K562 (cell line): ENCODE measurements around the gene NBEAL2. TPM values are rescaled to one million over a fixed set of nuclear protein-coding genes. Genes with fewer than 3 reads are reported as not detected.
A peak's percentile ranks its signal among the peaks of the same experiment; 100 is the strongest.

Experiments used
- ATAC-seq: fragments of 200-7000 bp; cut with Tn5 transposase; 3 replicates; pipeline ENCODE4 v1.9.1; 2020; ENCODE audit warnings: moderate library complexity
- BruUV-seq: library from RNA; stranded (reverse); fragments of 400-500 nt; replicated peaks from 2 replicates; lab custom pipeline; 2021; lab: Mats Ljungman, UMichigan
- CTCF ChIA-PET: fragments of 300-600 bp; formaldehyde crosslinking; extraction: SDS; loops from one replicate; lab custom pipeline; 2021; ENCODE audit warnings: low intra/inter-chr PET ratio; lab: Yijun Ruan, JAX
- POLR2A ChIA-PET: fragments of 300-600, 350-650 bp; sonication (Branson Sonifier 250); formaldehyde crosslinking; extraction: SDS; loops from one replicate; lab custom pipeline; 2021; ENCODE audit warnings: antibody characterized with exemption, inconsistent platforms; lab: Yijun Ruan, JAX
- DNase-seq, 4 experiments: peaks; one replicate each; pipeline versions ENCODE4 v3.0.0 to v3.0.0-alpha.2; 2011 to 2018; ENCODE audit warnings: low spot score in 3 of 4, mixed read lengths in 3 of 4; ENCODE audit errors: extremely low read depth in 1 of 4
- FAIRE-seq: peaks from 2 replicates; lab custom pipeline; 2011; peaks lifted over from hg19 to GRCh38; lab: Jason Lieb, UNC
- H2AFZ ChIP-seq: 2 replicates; pipeline ENCODE4 v1.6.0; 2011; ENCODE audit warnings: low read depth, low read length, control low read depth, inconsistent platforms
- H3K27ac ChIP-seq: fragments of 200-600 bp; 3 replicates; pipeline ENCODE4 v1.8.0; 2011; ENCODE audit warnings: low read depth, mild to moderate bottlenecking, control low read depth, inconsistent platforms, low read length, moderate library complexity, mixed read lengths; ENCODE audit errors: extremely low read depth
- H3K27me3 ChIP-seq, 2 experiments: fragments of 300-600 bp in 1 of 2; 2 replicates in 1 of 2; 3 replicates in 1 of 2; pipeline versions ENCODE4 v1.6.0 to v1.8.0; 2011; ENCODE audit warnings: inconsistent platforms in 2 of 2, low read length in 2 of 2, mild to moderate bottlenecking in 1 of 2, mixed read lengths in 1 of 2, moderate library complexity in 1 of 2; ENCODE audit not compliant: control insufficient read depth in 2 of 2, insufficient read depth in 2 of 2
- H3K36me3 ChIP-seq: fragments of 300-600 bp; 3 replicates; pipeline ENCODE4 v1.8.0; 2011; ENCODE audit warnings: mild to moderate bottlenecking, low read length, inconsistent platforms; ENCODE audit not compliant: control insufficient read depth, insufficient read depth
- H3K4me1 ChIP-seq, 2 experiments: fragments of 200-600 bp in 1 of 2; replicated peaks in 1 of 2; 2 replicates in 1 of 2; 3 replicates in 1 of 2; pipeline versions ENCODE4 v1.5.1 to v1.8.0; 2011; ENCODE audit warnings: inconsistent platforms in 2 of 2, low read length in 2 of 2, mild to moderate bottlenecking in 1 of 2, mixed read lengths in 1 of 2, moderate library complexity in 1 of 2; ENCODE audit not compliant: control insufficient read depth in 2 of 2, insufficient read depth in 2 of 2
- H3K4me2 ChIP-seq: 2 replicates; pipeline ENCODE4 v1.6.1; 2011; ENCODE audit warnings: low read length, control low read depth, inconsistent platforms, mixed read lengths; ENCODE audit not compliant: insufficient read depth
- H3K4me3 ChIP-seq: fragments of 200-600 bp; sonication (generic), shearing (Covaris generic); 2 replicates; pipeline ENCODE4 v1.5.1; 2016; ENCODE audit warnings: control low read depth, inconsistent platforms
- H3K79me2 ChIP-seq: fragments of 200-600 bp; 3 replicates; pipeline ENCODE4 v1.8.0; 2011; ENCODE audit warnings: low read length, inconsistent platforms; ENCODE audit not compliant: control insufficient read depth, insufficient read depth
- H3K9ac ChIP-seq, 2 experiments: 2 replicates each; pipeline versions ENCODE4 v1.6.0 to v1.6.1; 2011; ENCODE audit warnings: low read depth in 2 of 2, low read length in 2 of 2, control low read depth in 1 of 2, inconsistent platforms in 1 of 2, mild to moderate bottlenecking in 1 of 2, mixed read lengths in 1 of 2; ENCODE audit not compliant: insufficient read depth in 1 of 2
- H3K9me1 ChIP-seq: one replicate; pipeline ENCODE4 v1.6.0; 2011; ENCODE audit warnings: inconsistent platforms, mild to moderate bottlenecking, low read length, moderate library complexity; ENCODE audit not compliant: control insufficient read depth, insufficient read depth
- H3K9me3 ChIP-seq: replicated peaks from 2 replicates; pipeline ENCODE4 v1.5.1; 2011; ENCODE audit warnings: low read depth, low read length, inconsistent platforms; ENCODE audit not compliant: control insufficient read depth, insufficient read depth
- H4K20me1 ChIP-seq: replicated peaks from 2 replicates; pipeline ENCODE4 v1.6.1; 2011; ENCODE audit warnings: low read length, inconsistent platforms, mixed read lengths; ENCODE audit not compliant: control insufficient read depth, insufficient read depth
- HOXB6 ChIP-seq: fragments of 250-450 bp; sonication (Bioruptor Pico); IDR thresholded peaks from 2 replicates; pipeline ENCODE4 v1.5.1; 2022; ENCODE audit warnings: mild to moderate bottlenecking, borderline replicate concordance
- MYC ChIP-seq, 2 experiments: fragments of 250-450 bp in 1 of 2; sonication (Bioruptor Pico) in 1 of 2; IDR thresholded peaks; 2 replicates each; pipeline versions ENCODE4 v1.5.1 to v1.6.1; 2012 to 2021; ENCODE audit warnings: low read depth in 2 of 2, borderline replicate concordance in 1 of 2, improper control_type of control experiment in 1 of 2, low read length in 1 of 2, mild to moderate bottlenecking in 1 of 2, moderate library complexity in 1 of 2
- NFIC ChIP-seq: fragments of 450-650 bp; IDR thresholded peaks from 2 replicates; pipeline ENCODE4 v1.6.1; 2017; ENCODE audit warnings: mild to moderate bottlenecking, inconsistent platforms
- NR0B1 ChIP-seq: fragments of 450-650 bp; IDR thresholded peaks from one replicate; pipeline ENCODE4 v1.6.1; 2018; ENCODE audit warnings: mild to moderate bottlenecking, moderate library complexity; ENCODE audit not compliant: partially characterized antibody
- NRF1 ChIP-seq, 2 experiments: fragments of 450-650 bp; IDR thresholded peaks in 1 of 2; conservative IDR thresholded peaks in 1 of 2; 2 replicates each; pipeline ENCODE4 v1.6.1; 2014; ENCODE audit warnings: mild to moderate bottlenecking in 2 of 2
- STAT5A ChIP-seq: IDR thresholded peaks from 2 replicates; pipeline ENCODE4 v1.6.1; 2012; ENCODE audit warnings: low read length, inconsistent platforms, borderline replicate concordance
- ZNF668 ChIP-seq: fragments of 250-450 bp; sonication (Bioruptor Pico); IDR thresholded peaks from 2 replicates; pipeline ENCODE4 v1.8.0; 2022; ENCODE audit warnings: mild to moderate bottlenecking, inconsistent platforms
- WGBS: fragments of 100-300 bp; shearing (Covaris generic); methylation state at CpG from one replicate; pipeline ENCODE4 v1.1.6; 2016; ENCODE audit warnings: low coverage, mixed read lengths; ENCODE audit not compliant: insufficient coverage; ENCODE audit errors: missing lambda C conversion rate; 5-methylcytosine and 5-hydroxymethylcytosine counted together
- in situ Hi-C: fragments of 300-500 bp; cut with MboI; formaldehyde crosslinking; loops from 4 replicates; pipeline ENCODE4 v1.15.0; 2018; ENCODE audit warnings: inconsistent platforms, mixed read lengths
- intact Hi-C: fragments of 100-400 bp; cut with micrococcal nuclease; formaldehyde crosslinking; loops from 2 replicates; pipeline ENCODE4 v1.14.2; 2022
- polyA plus RNA-seq, 8 experiments: library from polyadenylated mRNA; depleted of rRNA in 4 of 8; stranded (reverse) in 5 of 8; unstranded in 3 of 8; fragments of >200 nt; fragmentation: Nextera tagmentation in 2 of 8; fragmentation: Illumina TruSeq in 1 of 8; extraction: Ambion mirVana in 2 of 8; extraction: Trizol in 1 of 8; gene quantifications; 2 replicates each; pipeline versions ENCODE4 v1.2.1 to v1.2.3, GENCODE V29; 2011 to 2014; ENCODE audit warnings: inconsistent platforms in 1 of 8, missing spikeins in 1 of 8
- total RNA-seq, 7 experiments: library from RNA; depleted of rRNA in 6 of 7; stranded (reverse); fragments of >200 nt in 6 of 7; fragmentation: Illumina TruSeq in 2 of 7; extraction: Trizol in 2 of 7; gene quantifications; 2 replicates each; pipeline versions ENCODE4 v1.2.1 to v1.2.3, GENCODE V29; 2011 to 2021; ENCODE audit warnings: low replicate concordance in 1 of 7

Gene NBEAL2
- total and polyA plus RNA-seq, 9 of the 15 experiments (the other 6 are each of a cell fraction or from before 2014, with no cell fraction given), result 0.06 to 114 (median 29.6) TPM

- no peak overlapping the region for H3K4me3 ChIP-seq
- H3K4me1 ChIP-seq, result peaks cover 19 to 42% of the 10 kb centered on the region in 2 experiments
- 0 out of 4 replicates have a peak overlapping the region, but pooled peaks of 1 of the 2 experiments have one; percentile 7 for H3K9ac ChIP-seq
- H4K20me1 ChIP-seq, result peaks cover 78% of the 10 kb centered on the region
- no peak for FAIRE-seq
- no peak for ATAC-seq
- no peak overlapping the region for H3K4me2 ChIP-seq
- CTCF ChIA-PET, result no interaction called here
- H3K36me3 ChIP-seq, result peaks cover 90% of the 10 kb centered on the region
- BruUV-seq, result no TSS peak
- in situ Hi-C loops, result no loop called here
- no peak overlapping the region for H2AFZ ChIP-seq
- no peak overlapping the region for H3K27ac ChIP-seq
- H3K9me1 ChIP-seq, result peaks cover 28% of the 10 kb centered on the region
- H3K79me2 ChIP-seq, result peaks cover 94% of the 10 kb centered on the region
- no peak for TF ChIP-seq NFIC
- no peak for TF ChIP-seq HOXB6 (CRISPR knock-in tag)
- TF ChIP-seq NR0B1, result no peak
- no peak for TF ChIP-seq ZNF668 (CRISPR knock-in tag)
- no peak for TF ChIP-seq NRF1 (conservative IDR thresholded peaks at IDR 0.05 in 1 of 2, IDR thresholded peaks at IDR 0.05 in 1 of 2)
- TF ChIP-seq MYC (IDR thresholded peaks at IDR 0.05; ENCODE audit: low read depth, low read length), result no peak
- no peak for TF ChIP-seq MYC (CRISPR knock-in tag; IDR thresholded peaks at IDR 0.05; ENCODE audit: borderline replicate concordance, low read depth)
- TF ChIP-seq STAT5A, result no peak
- TF ChIP-seq, all 486 proteins: peak for 0
- no peak for DNase-seq
- POLR2A ChIA-PET, result interaction anchor here (0.6 to 1.7 kb wide), 5 partner anchors 10 to 45 kb away, joined by 3 to 10 read pairs (median 4); no protein-coding TSS in a partner anchor
- no peaks in the 10 kb centered on the region for H3K27me3 ChIP-seq
- no peaks in the 10 kb centered on the region for H3K9me3 ChIP-seq
- 92% methylated on average over 12 of the region's 12 CpGs for WGBS
- intact Hi-C loops, result no loop called here
Observed at GRCh38 chr3:46942481-46943236, 36.8 kb upstream of the NBEAL2 start.
